Stimulated activated CD8-positive, alpha-beta memory T cell treated with anti-CD3 and anti-CD28 coated beads, Interleukin-7, amount 100 ng/mL, for 1 hour (primary cell): ENCODE results near the gene CCL4.
"Not testable (repeated sequence)": the region's sequence is repeated elsewhere in the genome, so short reads cannot be mapped to it uniquely, and the experiment has no call there.

Experiments used
- DNase-seq, 2 donors: peaks; one replicate each; pipeline ENCODE4 v3.0.0-alpha.2; 2020; ENCODE audit warnings: low read depth in 2 of 2

CCL4 gene

DNA sequence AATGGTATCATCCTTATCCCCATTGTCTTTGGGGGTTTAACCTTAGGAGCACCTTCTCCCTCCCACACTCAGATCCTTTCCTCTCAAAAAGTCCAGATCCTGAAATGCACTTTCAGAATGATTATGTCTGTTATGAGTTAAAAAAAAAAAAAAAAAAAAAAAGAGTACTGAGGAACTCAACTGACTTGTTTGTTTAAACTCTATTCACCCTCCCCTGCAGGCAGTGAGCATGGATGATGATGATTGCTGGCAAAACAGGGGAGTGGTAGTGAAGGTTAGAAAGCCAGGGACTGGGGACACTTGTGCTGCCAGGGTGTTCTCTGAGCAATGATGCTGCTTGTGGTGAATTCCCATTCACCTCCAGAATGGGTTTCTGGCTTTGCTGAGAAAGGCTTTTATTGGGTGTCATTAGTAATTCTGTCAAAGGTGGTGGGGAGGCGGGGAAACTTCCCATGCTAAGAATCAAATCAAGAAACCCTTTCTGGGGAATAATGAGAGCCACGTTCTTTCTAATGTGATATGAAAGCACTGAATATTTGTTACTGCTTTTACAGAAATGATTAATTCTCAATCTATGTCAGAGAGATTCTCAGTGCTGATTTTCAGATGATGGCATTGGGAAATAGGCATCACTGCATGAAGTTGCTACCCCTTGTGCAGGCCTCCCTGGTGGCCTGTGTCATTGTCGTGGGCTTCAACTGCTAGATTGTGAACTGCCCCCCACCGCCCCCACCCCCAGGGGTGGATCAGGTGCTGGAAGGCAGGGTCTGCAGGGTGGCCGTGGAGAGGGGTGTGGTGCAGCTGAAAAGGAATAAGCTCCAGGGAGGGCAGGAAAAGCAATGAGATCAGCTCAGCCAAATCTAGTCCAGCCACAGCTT, 14.1 kb downstream of the CCL4 start:
- DNase-seq = no peak

DNA sequence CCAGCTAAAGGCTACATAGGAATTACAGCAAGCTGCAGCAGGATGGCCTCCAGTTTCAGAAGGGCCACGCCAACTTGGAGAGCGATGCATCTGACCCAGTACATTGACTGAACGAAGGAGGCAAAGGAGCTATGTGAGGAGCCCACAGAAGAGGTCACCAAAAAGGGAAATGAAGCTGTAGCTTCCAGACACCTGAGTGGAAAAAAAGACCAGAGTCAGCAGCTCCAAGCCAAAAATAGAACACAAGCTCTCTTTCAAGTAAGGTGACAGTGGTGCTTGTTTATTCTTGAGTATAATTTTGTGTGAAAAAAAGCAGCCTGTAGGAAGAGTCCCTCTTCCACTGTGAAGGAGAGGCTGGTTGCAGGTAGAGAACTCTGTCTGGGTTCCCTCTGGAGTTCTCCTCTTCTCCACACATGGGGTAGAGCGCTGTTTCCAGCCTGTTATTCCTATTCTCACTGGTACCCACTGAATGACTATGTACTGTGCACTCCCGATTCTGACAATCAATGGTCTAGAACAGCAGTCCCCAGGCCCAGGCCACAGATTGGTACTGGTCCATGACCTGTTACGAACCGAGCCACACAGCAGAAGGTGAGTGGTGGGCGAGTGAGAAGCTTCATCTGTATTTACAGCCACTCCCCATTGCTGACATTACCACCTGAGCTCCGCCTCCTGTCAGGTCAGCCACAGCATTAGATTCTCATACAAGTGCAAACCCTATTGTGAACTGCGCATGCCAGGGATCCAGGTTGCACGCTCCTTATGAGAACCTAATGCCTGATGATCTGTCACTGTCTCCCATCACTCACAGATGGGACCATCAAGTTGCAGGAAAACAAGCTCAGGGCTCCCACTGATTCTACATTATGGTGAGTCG, 15.1 kb downstream of the CCL4 start:
- no peak for DNase-seq

DNA sequence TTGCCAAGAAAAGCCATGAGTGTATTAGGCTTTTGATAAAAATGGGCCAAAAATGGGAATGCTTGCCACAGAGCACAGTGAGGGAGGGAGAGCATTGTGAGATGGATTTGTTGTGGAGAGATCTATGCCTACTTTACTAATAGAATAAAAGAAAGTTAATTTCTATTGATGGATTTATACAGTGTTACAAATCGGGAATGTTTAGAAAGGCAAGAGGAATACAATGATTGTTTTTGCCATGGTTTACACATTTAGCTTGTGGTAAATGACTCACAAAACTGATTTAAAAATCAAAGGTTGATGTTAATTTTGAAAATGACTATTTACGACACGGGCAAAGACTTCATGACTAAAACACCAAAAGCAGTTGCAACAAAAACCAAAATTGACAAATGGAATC, 16.6 kb downstream of the CCL4 start:
- DNase-seq = no peak

DNA sequence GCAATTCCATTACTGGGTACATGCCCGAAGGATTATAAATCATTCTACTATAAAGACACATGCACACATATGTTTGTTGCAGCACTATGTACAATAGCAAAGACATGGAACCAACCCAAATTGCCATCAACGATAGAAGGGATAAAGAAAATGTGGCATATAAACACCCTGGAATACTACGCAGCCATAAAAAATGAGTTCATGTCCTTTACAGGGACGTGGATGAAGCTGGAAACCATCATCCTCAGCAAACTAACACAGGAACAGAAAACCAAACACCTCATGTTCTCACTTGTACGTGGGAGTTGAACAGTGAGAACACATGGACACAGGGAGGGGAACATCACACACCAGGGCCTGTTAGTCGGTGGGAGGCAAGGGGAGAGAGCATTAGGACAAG, 17.5 kb downstream of the CCL4 start:
- DNase-seq = not testable (repeated sequence)

DNA sequence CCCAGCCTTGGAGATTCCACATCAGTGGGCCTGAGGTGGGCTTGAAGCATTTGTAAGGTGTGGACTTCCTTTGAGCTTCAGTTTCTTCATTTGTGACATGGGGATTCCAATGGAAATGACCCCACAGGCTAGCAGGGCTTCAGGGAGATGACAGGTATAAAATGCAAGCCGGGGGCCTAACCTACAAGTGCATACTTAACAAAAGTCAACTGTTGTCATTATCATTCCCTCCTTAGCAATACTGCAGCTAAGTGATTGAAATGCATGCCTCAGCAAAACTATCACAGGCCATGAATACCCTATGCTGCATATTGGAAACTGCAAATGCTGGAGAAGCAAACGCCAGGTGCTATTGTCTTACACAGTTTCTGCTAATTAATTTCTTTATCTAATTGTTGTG, 19.8 kb downstream of the CCL4 start:
- no peak for DNase-seq

DNA sequence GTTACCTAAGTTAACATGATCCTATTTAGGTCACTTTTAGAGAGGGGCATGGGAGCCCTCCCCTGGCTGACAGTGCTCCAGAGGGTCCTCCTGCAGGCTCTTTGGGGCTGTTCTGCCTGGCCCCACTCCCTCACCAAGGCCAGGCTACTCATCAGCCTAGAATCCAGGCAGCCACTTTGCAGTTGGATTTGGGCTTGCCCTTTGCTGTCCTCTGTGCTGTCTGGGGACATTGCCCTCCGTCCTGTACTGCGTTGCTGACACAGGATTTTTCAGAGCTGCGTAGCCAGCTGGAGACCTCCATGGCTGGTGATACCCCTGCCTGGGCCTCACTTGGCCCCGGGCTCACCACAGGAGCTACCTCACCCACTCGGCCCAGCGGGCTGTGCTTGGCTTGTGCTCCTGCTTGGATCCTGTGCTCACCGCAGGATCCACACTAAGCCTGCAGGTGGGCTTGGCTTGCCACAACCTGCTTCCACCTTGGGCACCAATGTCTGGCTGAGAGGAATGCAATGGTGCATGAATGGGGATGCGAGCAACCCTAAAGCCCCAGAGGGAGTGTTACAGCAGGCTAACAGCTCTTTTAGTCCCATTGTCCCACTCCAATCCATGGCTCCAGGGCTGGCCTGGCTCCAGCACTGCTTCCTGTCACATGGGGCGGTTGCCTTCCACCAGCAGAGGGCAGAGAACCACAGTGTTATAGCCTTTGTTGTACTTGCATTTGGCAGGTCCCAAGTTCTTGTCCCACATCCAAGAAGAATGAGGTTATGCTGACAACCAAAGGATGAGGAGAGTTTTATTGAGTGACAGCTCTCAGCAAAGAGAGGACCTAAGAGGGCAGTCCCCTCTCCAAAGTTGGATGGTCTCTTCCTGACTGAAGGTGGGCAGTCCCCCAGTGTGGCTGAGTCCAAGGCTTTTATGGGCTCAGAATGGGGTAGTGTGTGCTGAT, 21.5 kb downstream of the CCL4 start:
- no peak for DNase-seq

DNA sequence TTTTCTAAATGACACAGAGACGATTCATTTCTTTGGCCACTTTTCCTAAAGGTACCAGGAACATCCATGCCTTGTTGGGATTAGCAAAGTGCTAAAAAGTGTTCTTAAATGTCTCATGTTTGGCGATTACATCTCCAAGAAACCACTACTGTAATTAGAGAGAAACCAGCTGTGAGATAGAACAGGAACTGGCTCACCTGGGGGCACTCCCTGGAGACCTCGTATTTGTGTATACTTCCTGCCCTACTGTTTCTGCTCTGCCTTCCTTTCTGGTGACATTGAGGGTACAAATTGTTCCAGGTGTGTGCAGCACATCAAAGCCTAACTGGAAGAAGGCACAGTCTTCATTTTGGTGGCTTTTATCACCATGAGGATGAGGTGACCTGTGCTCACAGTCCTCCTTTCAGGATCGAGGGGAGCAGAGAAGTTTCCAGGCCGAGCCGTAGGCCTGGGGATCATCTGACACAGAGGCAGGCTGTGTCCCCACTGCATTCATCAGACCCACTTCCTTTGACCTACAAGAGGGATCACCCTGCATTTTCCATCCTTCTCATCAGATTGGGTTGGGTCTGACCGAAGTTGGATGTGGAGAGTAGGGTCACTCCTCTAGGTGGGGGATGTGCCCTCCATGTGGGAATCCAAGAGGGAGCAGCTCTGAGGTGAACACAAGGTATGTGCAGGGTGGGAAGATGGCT, 23.7 kb downstream of the CCL4 start:
- no peak for DNase-seq

DNA sequence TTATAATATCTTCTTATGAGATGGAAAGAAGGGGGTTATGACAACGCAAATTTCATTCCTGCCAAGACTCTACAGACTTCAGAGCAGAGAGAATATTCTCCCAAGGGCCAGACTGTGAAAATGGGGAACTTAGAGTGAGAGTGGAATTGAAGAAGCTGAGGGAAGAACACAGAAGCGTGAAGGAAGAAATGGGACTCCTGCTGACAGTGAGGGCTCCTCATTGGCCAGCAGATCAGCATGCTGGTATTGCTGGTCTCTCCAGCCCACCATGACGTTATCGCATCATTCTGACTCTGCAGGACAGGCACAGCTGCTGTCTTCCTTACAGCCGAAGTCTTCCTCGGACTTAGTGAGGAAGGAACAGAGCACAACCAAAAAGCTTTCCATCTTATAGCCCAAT, 24.3 kb downstream of the CCL4 start:
- DNase-seq = no peak

DNA sequence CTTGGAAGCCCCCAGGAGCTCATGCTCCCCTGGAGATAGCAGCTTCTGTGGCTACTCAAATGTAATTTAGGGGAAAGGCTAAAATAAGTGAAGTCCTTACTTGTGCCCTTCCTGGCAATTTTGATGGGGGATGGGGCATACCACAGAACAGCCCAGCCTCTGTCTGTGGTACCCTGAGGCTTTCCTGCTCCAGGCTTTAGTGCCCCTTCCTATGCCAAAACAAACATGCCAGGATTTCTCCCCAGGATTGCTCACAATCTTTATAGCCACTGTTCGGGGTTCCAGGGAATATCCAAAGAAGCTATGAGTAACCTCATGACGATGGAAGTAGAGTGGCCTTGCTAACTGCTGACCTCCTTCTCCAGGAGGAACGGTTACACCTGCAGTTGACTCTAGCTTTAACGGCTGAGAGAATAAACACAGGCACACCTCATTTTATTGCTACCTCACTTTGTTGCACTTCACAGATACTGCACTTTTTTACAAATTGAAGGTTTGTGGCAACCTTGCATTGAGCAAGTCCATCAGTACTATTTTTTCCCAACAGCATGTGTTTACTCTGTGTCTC, 24.9 kb downstream of the CCL4 start:
- no peak for DNase-seq

DNA sequence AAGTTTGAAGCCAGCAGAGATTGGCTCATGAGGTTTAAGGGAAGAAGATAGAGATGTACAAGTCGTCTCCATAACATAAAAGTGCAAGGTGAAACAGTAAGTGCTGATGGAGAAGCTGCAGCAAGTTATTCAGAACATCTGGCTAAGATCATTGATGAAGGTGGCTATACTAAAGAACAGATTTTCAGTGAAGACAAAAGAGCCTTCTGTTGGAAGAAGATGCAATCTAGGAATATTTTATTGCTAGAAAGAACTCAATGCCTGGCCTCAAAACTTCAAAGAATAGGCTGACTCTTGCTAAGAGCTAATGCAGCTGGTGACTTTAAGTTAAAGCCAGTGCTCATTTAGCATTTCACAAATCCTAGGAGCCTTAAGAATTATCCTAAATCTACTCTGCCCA, 26.0 kb downstream of the CCL4 start:
- DNase-seq = no peak

DNA sequence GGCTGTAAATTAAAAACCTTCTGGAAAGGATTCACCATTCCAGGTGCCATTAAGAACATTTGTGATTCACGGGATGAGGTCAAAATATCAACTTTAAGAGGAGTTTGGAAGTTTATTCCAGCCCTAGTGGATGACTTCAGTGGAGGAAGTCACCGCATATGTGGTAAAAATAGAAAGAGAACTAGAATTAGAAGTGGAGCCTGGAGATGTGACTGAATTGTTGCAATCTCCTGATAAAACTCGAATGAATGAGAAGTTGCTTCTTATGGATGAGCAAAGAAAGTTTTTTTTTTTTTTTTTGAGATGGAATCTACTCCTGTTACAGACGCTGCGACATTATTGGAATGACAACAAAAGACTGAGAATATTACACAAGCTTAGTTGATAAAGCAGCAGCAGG, 26.7 kb downstream of the CCL4 start:
- no peak for DNase-seq

DNA sequence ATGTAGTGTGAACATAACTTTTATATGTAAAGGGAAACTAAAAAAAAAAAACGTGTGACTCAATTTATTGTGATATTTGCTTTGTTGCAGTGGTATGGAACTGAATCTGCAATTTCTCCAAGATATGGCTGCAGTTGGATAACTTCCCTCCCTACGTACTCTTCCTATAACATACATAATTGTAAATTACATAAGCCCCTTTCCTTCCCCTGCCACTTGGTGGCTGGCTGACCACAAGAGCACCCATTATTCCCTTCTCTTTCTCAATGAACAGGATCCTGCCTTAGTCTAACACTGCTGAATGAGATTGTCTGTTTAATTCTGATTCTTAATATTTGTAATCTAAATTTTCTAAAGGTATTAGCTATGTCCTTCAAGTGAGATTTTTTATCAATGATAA, 27.8 kb downstream of the CCL4 start:
- DNase-seq = no peak

DNA sequence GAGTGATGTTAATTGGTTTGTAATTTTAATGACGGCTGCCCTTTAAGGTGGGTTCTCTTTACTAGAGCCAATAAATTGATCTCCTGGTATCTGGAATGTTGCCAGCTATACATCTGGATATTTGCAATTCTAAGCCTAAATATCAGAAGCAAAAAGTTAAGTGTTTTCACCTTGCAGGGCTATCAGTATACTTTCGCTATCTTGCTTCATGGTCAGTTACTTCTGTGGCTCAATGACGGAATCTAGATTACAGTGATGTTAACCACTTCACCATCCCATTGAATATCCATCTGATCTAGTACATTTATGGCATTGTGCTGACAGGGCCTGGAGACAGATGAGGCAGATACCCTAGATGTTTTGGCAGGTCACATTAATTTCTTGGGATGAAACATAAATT, 28.3 kb downstream of the CCL4 start:
- no peak for DNase-seq

DNA sequence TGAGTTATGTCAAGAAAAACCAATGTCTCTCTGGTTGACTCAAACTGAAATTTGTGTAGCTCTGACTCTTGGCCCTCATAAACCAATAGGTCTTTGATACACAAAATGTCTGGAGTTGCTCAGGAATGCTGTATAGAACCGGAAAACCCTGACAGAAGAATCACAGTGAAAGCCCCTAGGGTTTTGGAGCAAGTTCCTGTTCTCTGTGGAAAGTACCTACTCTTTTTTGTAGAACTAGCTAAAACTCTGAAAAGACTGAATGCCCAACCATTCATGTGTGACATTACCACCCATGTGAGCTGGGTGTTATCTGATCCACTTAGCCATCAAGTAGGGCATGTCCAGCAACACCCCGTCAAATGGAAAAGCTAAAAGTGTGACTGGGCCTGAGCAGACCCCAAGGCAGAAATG, 28.8 kb downstream of the CCL4 start:
- no peak for DNase-seq

DNA sequence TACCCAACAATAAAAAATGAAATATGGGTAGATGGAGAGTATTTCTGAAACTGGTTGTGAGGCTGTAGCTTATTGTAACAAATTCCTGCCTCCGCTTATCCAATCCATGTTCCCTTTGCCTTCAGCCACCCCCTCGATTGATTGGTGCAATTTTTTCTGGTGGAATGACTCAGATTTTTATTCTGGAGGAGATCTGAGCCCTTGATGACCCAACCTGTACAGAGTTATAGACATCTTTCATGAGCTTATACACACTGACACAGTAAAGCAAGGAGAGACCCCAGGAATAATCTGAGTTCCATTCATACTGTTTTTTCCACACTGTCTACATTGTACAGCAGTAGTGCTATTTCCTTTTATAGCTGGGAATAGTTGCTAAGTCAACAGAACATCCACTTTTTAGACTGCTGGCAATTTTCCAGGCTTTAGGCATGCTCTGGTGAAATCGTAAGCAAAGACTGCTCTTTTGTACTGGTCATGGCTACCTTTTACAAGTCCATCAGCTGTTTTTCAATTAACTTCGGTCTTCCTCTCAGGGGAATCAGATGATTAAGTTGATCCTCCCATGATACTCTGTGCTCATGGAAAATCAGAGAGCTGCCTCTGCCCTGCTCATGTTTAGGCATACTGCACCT, 30.1 kb downstream of the CCL4 start:
- DNase-seq = no peak

DNA sequence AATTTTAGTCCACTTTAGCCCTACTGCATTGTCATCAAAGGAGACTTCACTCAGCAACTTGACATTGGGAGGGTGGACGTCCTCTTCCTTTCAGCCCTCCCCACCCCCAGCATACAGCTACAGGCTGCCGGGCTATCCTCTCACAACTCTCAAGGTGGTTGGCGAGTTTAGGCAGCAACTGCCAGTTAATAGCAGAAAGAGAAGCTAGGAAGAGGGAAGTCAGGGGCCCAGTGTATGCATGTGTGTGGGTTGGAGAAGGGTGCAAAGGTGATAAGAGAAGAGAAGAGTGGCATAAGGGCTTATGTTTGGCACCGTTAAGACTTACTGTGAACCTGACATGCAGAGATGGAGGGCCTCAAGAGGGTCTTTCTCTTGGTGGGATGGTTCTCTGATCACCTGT, 31.8 kb downstream of the CCL4 start:
- no peak for DNase-seq

DNA sequence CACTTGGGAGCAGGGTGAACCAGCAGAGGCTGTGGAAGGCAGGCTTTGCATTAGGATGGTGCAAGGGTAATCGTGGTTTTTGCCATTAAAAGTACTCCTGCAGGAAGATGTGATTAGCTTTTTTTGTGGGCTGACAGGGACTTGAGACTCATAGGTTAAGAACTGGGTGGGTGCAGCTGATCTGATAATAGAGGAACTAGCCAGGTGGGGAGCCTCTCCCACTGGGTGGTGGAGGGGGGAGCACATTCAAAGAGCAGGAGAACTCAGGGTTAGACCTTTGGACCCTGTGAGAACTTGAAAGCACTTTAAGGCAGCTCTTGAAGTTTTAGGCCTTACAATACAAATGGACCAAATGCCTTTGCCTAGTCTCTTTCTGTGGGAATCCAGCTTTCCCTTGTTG, 32.4 kb downstream of the CCL4 start:
- DNase-seq = no peak

DNA sequence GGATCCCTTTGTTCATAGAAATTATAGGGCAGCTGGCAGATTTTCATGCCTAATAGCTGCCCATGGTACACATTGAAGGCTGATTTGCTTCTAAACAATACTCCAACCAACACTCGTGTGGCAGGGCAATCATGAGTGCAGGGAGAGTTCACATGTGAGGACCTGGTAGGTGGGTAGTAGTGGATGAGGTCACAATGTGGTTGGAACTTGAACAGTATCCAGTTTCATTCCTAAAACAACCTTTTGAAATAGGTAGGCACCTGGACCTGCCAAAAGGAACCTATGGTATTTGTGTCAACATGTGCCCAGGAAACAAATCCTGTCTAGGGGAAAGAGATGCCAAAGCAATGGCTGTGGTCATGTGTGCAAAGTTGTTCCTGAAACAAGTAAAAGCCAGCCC, 32.8 kb downstream of the CCL4 start:
- DNase-seq = no peak

DNA sequence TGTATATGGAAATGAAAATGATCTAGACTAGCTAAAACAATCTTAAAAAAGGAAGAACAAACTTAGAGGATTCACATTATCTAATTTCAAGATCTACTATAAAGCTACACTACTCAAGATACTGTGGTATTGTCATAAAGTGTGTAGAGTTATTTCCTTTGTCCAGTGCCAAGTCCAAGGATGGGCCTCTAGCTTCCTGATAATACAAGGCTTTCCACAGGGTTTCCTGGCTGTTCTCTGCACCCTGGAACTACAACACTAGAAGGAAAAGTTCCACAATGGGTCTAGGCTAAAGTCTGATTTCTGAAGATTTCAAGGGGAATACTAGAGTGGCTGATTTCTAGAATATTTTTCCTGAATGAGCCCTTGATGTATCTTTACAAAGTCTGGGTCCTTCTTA, 38.6 kb downstream of the CCL4 start:
- no peak for DNase-seq

DNA sequence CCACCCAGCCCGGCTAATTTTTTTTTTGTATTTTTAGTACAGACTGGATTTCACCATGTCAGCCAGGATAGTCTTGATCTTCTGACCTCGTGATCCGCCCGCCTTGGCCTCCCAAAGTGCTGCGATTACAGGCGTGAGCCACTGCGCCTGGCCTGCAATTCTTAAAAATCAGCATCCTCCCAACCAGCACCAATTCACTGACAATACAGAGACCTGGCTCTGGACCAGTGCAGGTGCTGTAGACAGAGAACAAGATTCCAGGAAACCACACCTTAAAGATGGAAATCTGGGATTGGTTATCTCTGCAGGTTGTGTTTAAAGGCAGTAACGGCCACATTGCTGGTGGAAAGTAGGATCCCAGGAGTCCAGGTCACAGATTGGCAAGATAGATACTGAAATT, 39.2 kb downstream of the CCL4 start:
- no peak for DNase-seq
